GM12878 (cell line): ENCODE data around the gene CHRND. TPM values are rescaled to one million over a fixed set of nuclear protein-coding genes. Genes with fewer than 3 reads are reported as not detected.

Experiments used
- ATAC-seq: fragments of 200-7000 bp; cut with Tn5 transposase; 3 replicates; pipeline ENCODE4 v1.9.1; 2020; ENCODE audit warnings: mild to moderate bottlenecking, moderate library complexity
- BruUV-seq: library from RNA; stranded (reverse); fragments of 400-500 nt; replicated peaks from 2 replicates; lab custom pipeline; 2021; lab: Mats Ljungman, UMichigan
- CTCF ChIA-PET: fragments of 300-600 bp; sonication (Branson Sonifier 250); formaldehyde crosslinking; extraction: SDS; loops from one replicate; lab custom pipeline; 2021; ENCODE audit warnings: inconsistent platforms; lab: Yijun Ruan, JAX
- POLR2A ChIA-PET: fragments of 350-600 bp; formaldehyde crosslinking; extraction: SDS; loops from one replicate; lab custom pipeline; 2021; ENCODE audit warnings: inconsistent platforms; lab: Charles Lee
- RAD21 ChIA-PET: fragments of 300-600 bp; sonication (Branson Sonifier 250); formaldehyde crosslinking; loops from one replicate; lab custom pipeline; 2023; ENCODE audit warnings: antibody characterized with exemption; ENCODE audit not compliant: unreplicated experiment; lab: Charles Lee
- SMC1A ChIA-PET: fragments of 300-600 bp; sonication (Branson Sonifier 250); formaldehyde crosslinking; loops from one replicate; lab custom pipeline; 2023; ENCODE audit not compliant: unreplicated experiment, uncharacterized antibody; lab: Charles Lee
- DNase-seq: peaks from one replicate; pipeline ENCODE4 v3.0.0-alpha.2; 2011; ENCODE audit warnings: low read depth, low spot score
- FAIRE-seq: peaks from 3 replicates; lab custom pipeline; 2011; peaks lifted over from hg19 to GRCh38; lab: Jason Lieb, UNC
- H2AFZ ChIP-seq: 2 replicates; pipeline ENCODE4 v1.6.0; 2011; ENCODE audit warnings: low read depth, low read length, control low read depth; ENCODE audit not compliant: control insufficient read depth
- H3K27ac ChIP-seq: 2 replicates; pipeline ENCODE4 v1.5.1; 2011; ENCODE audit warnings: control low read depth; ENCODE audit not compliant: control insufficient read depth, insufficient read depth
- H3K27me3 ChIP-seq, 2 experiments: replicated peaks in 1 of 2; 2 replicates each; pipeline versions ENCODE4 v1.6.0 to v1.6.1; 2011; ENCODE audit warnings: low read length in 1 of 2; ENCODE audit not compliant: control insufficient read depth in 2 of 2, insufficient read depth in 2 of 2
- H3K36me3 ChIP-seq, 2 experiments: 2 replicates each; pipeline ENCODE4 v1.5.1; 2011; ENCODE audit warnings: low read length in 1 of 2; ENCODE audit not compliant: control insufficient read depth in 2 of 2, insufficient read depth in 2 of 2
- H3K4me1 ChIP-seq: 2 replicates; pipeline ENCODE4 v1.6.1; 2011; ENCODE audit warnings: mild to moderate bottlenecking, low read length, moderate library complexity, mixed read lengths; ENCODE audit not compliant: control insufficient read depth, insufficient read depth
- H3K4me2 ChIP-seq: 2 replicates; pipeline ENCODE4 v1.6.0; 2011; ENCODE audit warnings: control low read depth; ENCODE audit not compliant: control insufficient read depth, insufficient read depth
- H3K4me3 ChIP-seq: fragments of 200-600 bp; sonication (generic); 2 replicates; pipeline ENCODE4 v1.5.1; 2016
- H3K79me2 ChIP-seq: 2 replicates; pipeline ENCODE4 v1.6.0; 2011; ENCODE audit warnings: low read length; ENCODE audit not compliant: control insufficient read depth, insufficient read depth
- H3K9ac ChIP-seq: 2 replicates; pipeline ENCODE4 v1.8.0; 2011; ENCODE audit warnings: low read length, control low read depth, mixed read lengths; ENCODE audit not compliant: control insufficient read depth, insufficient read depth
- H3K9me3 ChIP-seq: replicated peaks from 3 replicates; pipeline ENCODE4 v1.5.1; 2011; ENCODE audit warnings: mild to moderate bottlenecking, low read length; ENCODE audit not compliant: control insufficient read depth, insufficient read depth
- H4K20me1 ChIP-seq: 2 replicates; pipeline ENCODE4 v1.6.0; 2011; ENCODE audit not compliant: control insufficient read depth, insufficient read depth
- ATF7 ChIP-seq: fragments of 450-650 bp; IDR thresholded peaks from 2 replicates; pipeline ENCODE4 v1.6.1; 2016; ENCODE audit warnings: low read depth, mild to moderate bottlenecking
- CREB1 ChIP-seq: IDR thresholded peaks from 2 replicates; pipeline ENCODE4 v1.6.1; 2012; ENCODE audit warnings: low read depth, mild to moderate bottlenecking, inconsistent platforms
- EZH2 ChIP-seq: IDR thresholded peaks from 2 replicates; pipeline ENCODE4 v1.6.1; 2012; ENCODE audit warnings: low read depth, mild to moderate bottlenecking, control low read depth, inconsistent platforms, low read length, borderline replicate concordance; ENCODE audit not compliant: control insufficient read depth
- FOXM1 ChIP-seq: IDR thresholded peaks from 2 replicates; pipeline ENCODE4 v1.6.1; 2012; ENCODE audit warnings: low read depth, mild to moderate bottlenecking, inconsistent platforms, low read length, moderate library complexity
- IRF5 ChIP-seq: fragments of 450-650 bp; IDR thresholded peaks from 2 replicates; pipeline ENCODE4 v1.6.1; 2017; ENCODE audit warnings: borderline replicate concordance
- LARP7 ChIP-seq: fragments of 450-650 bp; IDR thresholded peaks from 2 replicates; pipeline ENCODE4 v1.6.1; 2017; ENCODE audit warnings: mild to moderate bottlenecking
- MEF2B ChIP-seq: fragments of 450-650 bp; IDR thresholded peaks from 2 replicates; pipeline ENCODE4 v1.6.1; 2018; ENCODE audit warnings: mild to moderate bottlenecking, moderate library complexity; ENCODE audit not compliant: partially characterized antibody, poor library complexity, severe bottlenecking
- PAX5 ChIP-seq: IDR thresholded peaks from 2 replicates; pipeline ENCODE4 v1.6.1; 2011; ENCODE audit warnings: low read depth, low read length, borderline replicate concordance
- RELA ChIP-seq: fragments of 450-650 bp; IDR thresholded peaks from 2 replicates; pipeline ENCODE4 v1.8.0; 2014; ENCODE audit warnings: borderline replicate concordance; ENCODE audit not compliant: partially characterized antibody
- TAF1 ChIP-seq: IDR thresholded peaks from 2 replicates; pipeline ENCODE4 v1.6.1; 2011; ENCODE audit warnings: mild to moderate bottlenecking, low read depth, low read length, borderline replicate concordance
- WGBS: methylation state at CpG from one replicate; pipeline ENCODE4 v1.1.6; 2016; ENCODE audit warnings: low lambda C conversion rate; ENCODE audit not compliant: insufficient replicate concordance, insufficient coverage; ENCODE audit errors: missing lambda C conversion rate; 5-methylcytosine and 5-hydroxymethylcytosine counted together
- in situ Hi-C: fragments of 300-500 bp; cut with MboI; formaldehyde crosslinking; loops from 9 replicates; pipeline ENCODE4 v1.14.3; 2018; ENCODE audit warnings: mixed read lengths
- intact Hi-C: fragments of 100-400 bp; cut with micrococcal nuclease; formaldehyde crosslinking; loops from one replicate; pipeline ENCODE4 v1.14.2; 2022; ENCODE audit not compliant: unreplicated experiment
- polyA plus RNA-seq, 11 experiments: library from polyadenylated mRNA; depleted of rRNA in 4 of 11; unstranded in 6 of 11; stranded (reverse) in 5 of 11; fragments of >200 nt; fragmentation: Nextera tagmentation in 4 of 11; fragmentation: Illumina TruSeq in 1 of 11; extraction: Ambion mirVana in 4 of 11; extraction: Trizol in 1 of 11; gene quantifications; 1 replicate in 1 of 11; 2 replicates in 10 of 11; pipeline versions ENCODE4 v1.2.1 to v1.2.3, GENCODE V29; 2011 to 2016; ENCODE audit warnings: inconsistent platforms in 2 of 11, missing spikeins in 2 of 11, low read depth in 1 of 11
- total RNA-seq, 4 experiments: library from RNA; depleted of rRNA in 3 of 4; stranded (reverse); fragments of >200 nt in 3 of 4; fragmentation: Illumina TruSeq in 1 of 4; extraction: Trizol in 1 of 4; gene quantifications; 2 replicates each; pipeline versions ENCODE4 v1.2.1 to v1.2.3, GENCODE V29; 2013 to 2021
- TF ChIP-seq, protein P1 (sequence below): IDR thresholded peaks from 2 replicates; pipeline ENCODE4 v1.6.1; 2011; ENCODE audit warnings: borderline replicate concordance, low read depth, mild to moderate bottlenecking, moderate library complexity, low read length; ENCODE audit not compliant: insufficient read depth, poor library complexity, severe bottlenecking

Gene CHRND
- total and polyA plus RNA-seq, 10 of the 15 experiments (the other 5 are each of a cell fraction or from before 2014, with no cell fraction given) = not detected

DNA sequence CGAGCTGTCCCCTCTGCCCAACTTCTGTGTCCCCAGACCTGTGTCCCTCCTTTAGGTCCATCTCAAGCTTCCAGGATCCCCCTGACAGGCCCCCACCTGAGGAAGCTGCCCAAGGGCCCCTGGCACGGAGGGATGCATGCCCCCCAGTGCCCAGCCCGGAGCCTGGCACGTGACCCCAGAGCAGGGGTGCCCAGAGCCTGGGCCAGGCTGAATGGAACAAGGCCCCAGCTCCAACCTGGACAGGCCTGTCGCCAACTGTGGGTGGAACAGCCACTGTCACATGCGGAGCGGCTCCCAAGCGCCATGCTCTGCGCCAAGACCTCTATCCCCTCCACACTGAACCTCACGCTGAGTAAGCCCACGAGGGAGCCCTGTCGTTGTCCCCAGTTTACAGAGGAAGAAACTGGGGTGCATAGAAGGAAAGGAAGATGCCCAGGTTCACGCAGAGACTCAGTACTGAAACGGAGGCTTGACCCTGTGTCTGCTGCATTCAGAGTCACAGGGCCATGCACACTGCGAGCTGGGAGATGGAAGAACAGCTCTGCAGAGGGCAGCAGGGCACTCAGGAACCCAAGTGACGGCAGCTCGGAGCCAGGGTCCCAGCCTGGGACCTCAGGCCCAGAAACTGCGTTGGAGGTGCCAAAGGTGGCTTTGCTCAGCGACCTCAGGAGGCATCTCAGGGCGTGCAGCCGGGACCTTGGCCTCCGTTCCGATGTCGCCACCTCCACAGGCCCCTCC, 32.8 kb upstream of the CHRND start (continued):
- TF ChIP-seq IRF5 (no peak), LARP7 (no peak)

- Histone ChIP-seq H2AFZ (no peak overlapping the region), H3K36me3 (no peaks in the 10 kb centered on the region), H3K27ac (no peak overlapping the region), H3K27me3 (peaks cover 0 to 5% of the 10 kb centered on the region in 2 experiments; a peak in 2 of 4 replicates), H3K4me2 (no peak overlapping the region), H3K9me3 (no peaks in the 10 kb centered on the region), H3K4me1 (no peaks in the 10 kb centered on the region), H4K20me1 (no peaks in the 10 kb centered on the region), H3K4me3 (no peak overlapping the region), H3K79me2 (no peaks in the 10 kb centered on the region), H3K9ac (no peak overlapping the region)
- DNase-seq = no peak
- no TSS peak for BruUV-seq
- in situ Hi-C loops (no loop called here), intact Hi-C loops (no loop called here)
- 21% methylated on average over 10 of the region's 10 CpGs for WGBS
- TF ChIP-seq EZH2 (no peak), ATF7 (no peak), TAF1 (no peak), PAX5 (no peak), FOXM1 (no peak), RELA (no peak), MEF2B (no peak), IRF5 (no peak), CREB1 (no peak)
- TF ChIP-seq, protein P1, sequence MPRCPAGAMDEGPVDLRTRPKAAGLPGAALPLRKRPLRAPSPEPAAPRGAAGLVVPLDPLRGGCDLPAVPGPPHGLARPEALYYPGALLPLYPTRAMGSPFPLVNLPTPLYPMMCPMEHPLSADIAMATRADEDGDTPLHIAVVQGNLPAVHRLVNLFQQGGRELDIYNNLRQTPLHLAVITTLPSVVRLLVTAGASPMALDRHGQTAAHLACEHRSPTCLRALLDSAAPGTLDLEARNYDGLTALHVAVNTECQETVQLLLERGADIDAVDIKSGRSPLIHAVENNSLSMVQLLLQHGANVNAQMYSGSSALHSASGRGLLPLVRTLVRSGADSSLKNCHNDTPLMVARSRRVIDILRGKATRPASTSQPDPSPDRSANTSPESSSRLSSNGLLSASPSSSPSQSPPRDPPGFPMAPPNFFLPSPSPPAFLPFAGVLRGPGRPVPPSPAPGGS = no peak
- CTCF ChIA-PET = no interaction called here
- no peak for ATAC-seq
- SMC1A ChIA-PET = no interaction called here
- RAD21 ChIA-PET = no interaction called here
- no peak for FAIRE-seq
- POLR2A ChIA-PET = no interaction called here
Observed at GRCh38 chr2:232493701-232494474, 32.1 kb upstream of the CHRND start.
